ENCODE measurements around the gene CPD. TPM values are rescaled to one million over a fixed set of nuclear protein-coding genes. Genes with fewer than 3 reads are reported as not detected.
"Not testable (repeated sequence)": the region's sequence is repeated elsewhere in the genome, so short reads cannot be mapped to it uniquely, and the experiment has no call there.

The CPD gene
- total RNA-seq, 1 donor from 2014 or later, result 51.2 TPM

GRCh38 chr17:30398328-30399041 is 19.8 kb downstream of the CPD start:
- no peak for FAIRE-seq
- no peak overlapping the region for H3K9ac ChIP-seq (ENCODE audit: low read length)

GRCh38 chr17:30401097-30401496 is 22.4 kb downstream of the CPD start:
- H3K4me1 Mint-ChIP-seq (ENCODE audit: low read depth, unreplicated experiment), result peaks cover 6% of the 10 kb centered on the region
- Histone ChIP-seq H4K20me1 (ENCODE audit: insufficient read depth, low read length) (no peaks in the 10 kb centered on the region), H3K9ac (ENCODE audit: low read length) (no peak overlapping the region), H3K27me3 (ENCODE audit: insufficient read depth, low read length) (no peaks in the 10 kb centered on the region), H2AFZ (ENCODE audit: low read depth, low read length) (no peak overlapping the region), H3K27ac (ENCODE audit: low read depth, low read length) (no peak overlapping the region), H3K4me3 (ENCODE audit: insufficient read depth, low read depth, low read length) (no peak overlapping the region), H3K4me1 (ENCODE audit: insufficient read depth, low read length) (no peaks in the 10 kb centered on the region), H3K4me2 (ENCODE audit: low read length) (no peak overlapping the region), H3K79me2 (ENCODE audit: insufficient read depth, low read length) (no peaks in the 10 kb centered on the region), H3K9me3 (ENCODE audit: insufficient read depth, low read depth, low read length) (no peaks in the 10 kb centered on the region), H3K36me3 (ENCODE audit: insufficient read depth, low read length) (no peaks in the 10 kb centered on the region)
- H3K4me3 Mint-ChIP-seq (ENCODE audit: unreplicated experiment), result no peak overlapping the region
- FAIRE-seq (no peak), DNase-seq (ENCODE audit: low read depth) (no peak)
- TF ChIP-seq EZH2 (IDR thresholded peaks at IDR 0.05; ENCODE audit: insufficient read depth, low read length), result no peak
- no peak for TF ChIP-seq CTCF (IDR thresholded peaks at IDR 0.05; ENCODE audit: insufficient read depth, low read depth, low read length)
- peaks cover 4% of the 10 kb centered on the region for H3K36me3 Mint-ChIP-seq (ENCODE audit: low read depth, unreplicated experiment)
- H3K27ac Mint-ChIP-seq (ENCODE audit: unreplicated experiment), result no peak overlapping the region
- no peaks in the 10 kb centered on the region for H3K9me3 Mint-ChIP-seq (ENCODE audit: unreplicated experiment)
- H3K27me3 Mint-ChIP-seq (ENCODE audit: low read depth, unreplicated experiment), result no peaks in the 10 kb centered on the region

More at GRCh38 chr17:30398328-30399041, 19.8 kb downstream of the CPD start:
- peaks cover 4% of the 10 kb centered on the region for H3K36me3 Mint-ChIP-seq (ENCODE audit: low read depth, unreplicated experiment)
- no peak overlapping the region for H3K27ac Mint-ChIP-seq (ENCODE audit: unreplicated experiment)
- H3K4me3 Mint-ChIP-seq (ENCODE audit: unreplicated experiment), result no peak overlapping the region
- TF ChIP-seq CTCF (IDR thresholded peaks at IDR 0.05; ENCODE audit: insufficient read depth, low read depth, low read length), result no peak
- no peak for TF ChIP-seq EZH2 (IDR thresholded peaks at IDR 0.05; ENCODE audit: insufficient read depth, low read length)
- H3K9me3 Mint-ChIP-seq (ENCODE audit: unreplicated experiment), result no peaks in the 10 kb centered on the region
- no peaks in the 10 kb centered on the region for H3K27me3 Mint-ChIP-seq (ENCODE audit: low read depth, unreplicated experiment)
- Histone ChIP-seq H3K36me3 (ENCODE audit: insufficient read depth, low read length) (no peaks in the 10 kb centered on the region), H3K4me1 (ENCODE audit: insufficient read depth, low read length) (no peaks in the 10 kb centered on the region), H2AFZ (ENCODE audit: low read depth, low read length) (no peak overlapping the region), H3K27me3 (ENCODE audit: insufficient read depth, low read length) (no peaks in the 10 kb centered on the region), H3K9me3 (ENCODE audit: insufficient read depth, low read depth, low read length) (no peaks in the 10 kb centered on the region), H4K20me1 (ENCODE audit: insufficient read depth, low read length) (no peaks in the 10 kb centered on the region), H3K79me2 (ENCODE audit: insufficient read depth, low read length) (no peaks in the 10 kb centered on the region), H3K4me2 (ENCODE audit: low read length) (no peak overlapping the region), H3K4me3 (ENCODE audit: insufficient read depth, low read depth, low read length) (no peak overlapping the region), H3K27ac (ENCODE audit: low read depth, low read length) (no peak overlapping the region)
- no peak for DNase-seq (ENCODE audit: low read depth)
- H3K4me1 Mint-ChIP-seq (ENCODE audit: low read depth, unreplicated experiment), result no peaks in the 10 kb centered on the region

GRCh38 chr17:30405161-30405560 is 26.4 kb downstream of the CPD start:
- no peaks in the 10 kb centered on the region for H4K20me1 ChIP-seq (ENCODE audit: insufficient read depth, low read length)
- H3K4me1 ChIP-seq (ENCODE audit: insufficient read depth, low read length), result no peaks in the 10 kb centered on the region
- no peak for TF ChIP-seq EZH2 (IDR thresholded peaks at IDR 0.05; ENCODE audit: insufficient read depth, low read length)
- TF ChIP-seq CTCF (IDR thresholded peaks at IDR 0.05; ENCODE audit: insufficient read depth, low read depth, low read length), result no peak
- no peaks in the 10 kb centered on the region for H3K9me3 Mint-ChIP-seq (ENCODE audit: unreplicated experiment)
- no peak overlapping the region for H3K4me3 Mint-ChIP-seq (ENCODE audit: unreplicated experiment)
- H3K9me3 ChIP-seq (ENCODE audit: insufficient read depth, low read depth, low read length), result no peaks in the 10 kb centered on the region
- H3K27me3 ChIP-seq (ENCODE audit: insufficient read depth, low read length), result no peaks in the 10 kb centered on the region
- H3K79me2 ChIP-seq (ENCODE audit: insufficient read depth, low read length), result no peaks in the 10 kb centered on the region
- no peak overlapping the region for H3K27ac ChIP-seq (ENCODE audit: low read depth, low read length)
- peaks cover 6% of the 10 kb centered on the region for H3K4me1 Mint-ChIP-seq (ENCODE audit: low read depth, unreplicated experiment)
- FAIRE-seq, result no peak
- H2AFZ ChIP-seq (ENCODE audit: low read depth, low read length), result no peak overlapping the region
- no peak overlapping the region for H3K4me2 ChIP-seq (ENCODE audit: low read length)
- H3K4me3 ChIP-seq (ENCODE audit: insufficient read depth, low read depth, low read length), result no peak overlapping the region
- H3K36me3 ChIP-seq (ENCODE audit: insufficient read depth, low read length), result no peaks in the 10 kb centered on the region
- DNase-seq (ENCODE audit: low read depth), result no peak
- no peak overlapping the region for H3K9ac ChIP-seq (ENCODE audit: low read length)
- no peak overlapping the region for H3K27ac Mint-ChIP-seq (ENCODE audit: unreplicated experiment)
- H3K36me3 Mint-ChIP-seq (ENCODE audit: low read depth, unreplicated experiment), result peaks cover 6% of the 10 kb centered on the region
- H3K27me3 Mint-ChIP-seq (ENCODE audit: low read depth, unreplicated experiment), result no peaks in the 10 kb centered on the region

GRCh38 chr17:30410627-30411026 is 31.9 kb downstream of the CPD start:
- H3K4me1 Mint-ChIP-seq (ENCODE audit: low read depth, unreplicated experiment); H3K4me1 ChIP-seq (ENCODE audit: insufficient read depth, low read length); H3K9me3 Mint-ChIP-seq (ENCODE audit: unreplicated experiment); H3K4me3 Mint-ChIP-seq (ENCODE audit: unreplicated experiment); H2AFZ ChIP-seq (ENCODE audit: low read depth, low read length); H3K36me3 ChIP-seq (ENCODE audit: insufficient read depth, low read length); H3K27me3 Mint-ChIP-seq (ENCODE audit: low read depth, unreplicated experiment); H3K27ac Mint-ChIP-seq (ENCODE audit: unreplicated experiment); FAIRE-seq; H3K9ac ChIP-seq (ENCODE audit: low read length); H3K4me3 ChIP-seq (ENCODE audit: insufficient read depth, low read depth, low read length); H3K9me3 ChIP-seq (ENCODE audit: insufficient read depth, low read depth, low read length); H3K27ac ChIP-seq (ENCODE audit: low read depth, low read length); H3K27me3 ChIP-seq (ENCODE audit: insufficient read depth, low read length); DNase-seq (ENCODE audit: low read depth); H3K79me2 ChIP-seq (ENCODE audit: insufficient read depth, low read length); H4K20me1 ChIP-seq (ENCODE audit: insufficient read depth, low read length); H3K4me2 ChIP-seq (ENCODE audit: low read length); H3K36me3 Mint-ChIP-seq (ENCODE audit: low read depth, unreplicated experiment): not testable (repeated sequence)

Measured in astrocyte (in vitro differentiated cells and primary cell).